GM20000 (cell line): Measurements from ENCODE around the gene PIN4.
"Not testable (repeated sequence)": the region's sequence is repeated elsewhere in the genome, so short reads cannot be mapped to it uniquely, and the experiment has no call there.

Source experiments
- DNase-seq: peaks from one replicate; pipeline ENCODE4 v3.0.0; 2012; ENCODE audit warnings: low spot score
- TF ChIP-seq, protein P1 (sequence below): IDR thresholded peaks from 2 replicates; pipeline ENCODE4 v1.5.1; 2012; ENCODE audit warnings: mild to moderate bottlenecking, control low read depth; ENCODE audit errors: extremely low read depth, missing control alignments

The PIN4 gene

DNA sequence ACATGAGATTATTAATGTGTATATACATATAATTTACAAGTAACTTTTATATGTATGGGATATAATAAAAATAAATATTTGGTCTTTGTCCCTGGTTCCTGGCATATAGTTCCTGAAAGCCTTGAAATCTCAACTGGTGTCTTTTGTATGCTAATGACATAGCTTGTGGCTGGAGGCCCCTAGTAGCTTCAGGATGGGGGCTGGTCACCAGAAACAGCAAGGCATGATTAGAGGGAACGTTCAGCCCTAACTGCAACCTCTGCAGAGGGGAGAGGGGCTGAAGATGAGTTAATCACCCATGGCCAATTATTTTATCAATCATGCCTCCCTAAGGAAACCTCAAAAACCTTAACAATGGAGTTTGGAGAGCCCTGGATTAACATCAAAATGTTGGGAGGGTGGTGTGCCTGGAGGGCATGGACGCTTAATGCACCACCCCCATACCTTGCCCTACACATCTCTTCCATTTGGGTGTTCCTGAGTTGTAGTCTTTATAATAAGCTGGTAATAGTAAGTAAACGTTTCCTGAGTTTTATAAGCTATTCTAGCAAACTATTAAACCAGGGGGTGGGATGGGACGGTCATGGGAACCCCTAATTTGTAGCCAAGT, 21.3 kb downstream of the PIN4 start:
- DNase-seq: no peak
- TF ChIP-seq, protein P1, sequence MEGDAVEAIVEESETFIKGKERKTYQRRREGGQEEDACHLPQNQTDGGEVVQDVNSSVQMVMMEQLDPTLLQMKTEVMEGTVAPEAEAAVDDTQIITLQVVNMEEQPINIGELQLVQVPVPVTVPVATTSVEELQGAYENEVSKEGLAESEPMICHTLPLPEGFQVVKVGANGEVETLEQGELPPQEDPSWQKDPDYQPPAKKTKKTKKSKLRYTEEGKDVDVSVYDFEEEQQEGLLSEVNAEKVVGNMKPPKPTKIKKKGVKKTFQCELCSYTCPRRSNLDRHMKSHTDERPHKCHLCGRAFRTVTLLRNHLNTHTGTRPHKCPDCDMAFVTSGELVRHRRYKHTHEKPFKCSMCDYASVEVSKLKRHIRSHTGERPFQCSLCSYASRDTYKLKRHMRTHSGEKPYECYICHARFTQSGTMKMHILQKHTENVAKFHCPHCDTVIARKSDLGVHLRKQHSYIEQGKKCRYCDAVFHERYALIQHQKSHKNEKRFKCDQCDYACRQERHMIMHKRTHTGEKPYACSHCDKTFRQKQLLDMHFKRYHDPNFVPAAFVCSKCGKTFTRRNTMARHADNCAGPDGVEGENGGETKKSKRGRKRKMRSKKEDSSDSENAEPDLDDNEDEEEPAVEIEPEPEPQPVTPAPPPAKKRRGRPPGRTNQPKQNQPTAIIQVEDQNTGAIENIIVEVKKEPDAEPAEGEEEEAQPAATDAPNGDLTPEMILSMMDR: no peak

DNA sequence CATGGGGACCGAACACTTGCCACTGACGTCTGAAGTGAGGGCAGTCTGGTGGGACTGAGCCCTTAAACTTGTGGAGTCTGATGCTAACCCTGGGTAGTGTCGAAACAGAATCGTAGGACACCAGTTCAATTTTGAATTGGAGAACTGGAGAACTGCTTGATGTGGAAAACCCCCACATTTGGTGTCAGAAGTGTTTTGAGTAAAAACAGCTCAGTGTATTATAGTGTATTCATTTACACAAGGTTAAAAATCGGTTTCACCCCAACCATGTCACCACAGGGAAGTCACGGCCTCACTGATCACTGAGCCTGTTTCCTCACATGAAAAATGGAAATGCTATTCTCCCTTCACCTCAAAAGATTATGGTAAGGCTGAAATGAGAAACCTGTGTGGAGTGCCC, 21.9 kb downstream of the PIN4 start:
- no peak for DNase-seq
- TF ChIP-seq, protein P1: no peak

DNA sequence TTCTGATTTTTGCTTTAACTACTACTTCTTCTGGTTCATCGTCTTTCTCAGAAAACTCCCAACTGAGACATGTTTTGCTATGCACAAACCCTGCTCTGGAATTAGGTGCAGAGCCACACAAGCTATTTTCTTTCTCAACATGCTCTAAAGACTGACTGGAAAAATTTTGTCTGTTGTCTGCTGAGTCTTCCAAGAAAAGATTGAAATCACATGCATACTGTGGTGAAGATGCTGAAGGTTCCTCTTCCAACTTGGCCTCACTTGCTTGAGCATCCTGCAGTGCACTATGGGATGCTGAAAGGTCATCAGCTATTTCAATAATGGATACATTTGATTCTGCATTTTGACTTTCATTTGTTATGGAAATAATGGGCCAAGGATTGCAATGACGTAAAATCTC, 24.1 kb downstream of the PIN4 start:
- no peak for DNase-seq
- TF ChIP-seq, protein P1: no peak

DNA sequence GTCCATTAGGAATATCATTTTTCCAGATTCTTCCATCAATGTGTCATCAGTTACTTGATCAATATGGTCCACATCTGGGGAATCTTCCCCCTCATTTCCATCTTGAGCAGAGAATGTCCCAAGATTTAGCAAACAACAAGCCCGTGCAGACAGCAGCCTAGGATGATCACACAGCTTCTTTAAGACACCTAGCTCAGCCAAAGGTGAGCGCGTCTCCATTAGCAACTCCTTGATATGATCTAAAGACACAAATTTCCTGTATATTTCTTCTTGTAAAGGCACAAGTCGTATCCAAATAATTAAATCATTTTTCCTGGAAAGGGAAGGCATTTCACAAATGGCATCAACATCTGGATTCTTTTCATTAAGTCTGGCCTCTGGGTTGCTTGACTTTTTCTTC, 25.8 kb downstream of the PIN4 start:
- TF ChIP-seq, protein P1: no peak
- no peak for DNase-seq

DNA sequence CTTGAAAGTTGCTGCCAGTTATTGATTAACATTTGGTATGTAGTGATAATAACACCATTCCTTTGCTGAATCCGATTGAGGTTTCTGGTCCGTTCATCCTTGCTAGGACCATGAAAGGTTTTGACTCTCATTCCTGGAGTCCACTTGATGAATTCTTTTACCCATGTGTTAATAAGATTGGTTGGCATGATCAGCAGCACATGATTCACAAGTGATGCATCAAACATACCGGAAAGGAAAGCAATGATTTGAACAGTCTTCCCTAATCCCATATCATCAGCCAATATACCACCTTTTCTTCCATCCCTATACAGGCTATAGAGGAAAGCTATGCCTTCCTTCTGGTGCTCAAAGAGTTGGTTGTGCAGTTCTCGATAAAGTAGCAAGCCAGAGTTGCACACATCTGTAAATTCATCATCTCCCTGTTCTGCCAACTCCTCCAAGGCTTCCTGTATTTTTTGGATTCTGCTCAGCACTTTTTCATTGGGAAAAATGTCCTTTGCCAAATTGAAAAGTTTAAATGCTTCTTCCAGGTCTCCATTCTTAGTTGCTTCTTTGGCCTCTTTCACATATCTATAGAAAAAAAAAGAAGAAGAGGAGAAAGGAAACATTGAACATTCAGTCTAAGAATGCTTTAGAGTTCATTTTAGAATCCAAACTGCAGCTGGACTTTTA, 26.7 kb downstream of the PIN4 start:
- TF ChIP-seq, protein P1: no peak
- no peak for DNase-seq

DNA sequence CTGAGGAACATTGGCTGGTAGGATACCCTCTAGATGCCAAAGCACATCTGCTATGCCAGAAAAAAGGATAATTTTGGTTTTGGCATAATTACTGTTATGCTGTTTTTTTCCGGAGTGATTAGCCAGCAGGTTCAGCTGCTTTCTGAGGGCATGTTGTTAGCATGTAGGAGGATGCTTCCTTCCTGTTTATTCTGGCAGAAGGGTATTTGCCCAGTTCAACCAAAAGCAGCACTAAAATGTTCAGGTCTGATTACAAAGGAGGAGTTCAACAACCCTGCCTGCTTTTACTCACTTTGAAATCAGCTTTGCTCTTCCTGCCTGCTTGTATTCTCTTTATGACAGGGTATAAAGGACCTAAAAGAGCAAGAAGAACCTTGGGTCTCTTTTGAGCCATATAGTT, 35.4 kb downstream of the PIN4 start:
- DNase-seq: no peak
- TF ChIP-seq, protein P1: no peak

DNA sequence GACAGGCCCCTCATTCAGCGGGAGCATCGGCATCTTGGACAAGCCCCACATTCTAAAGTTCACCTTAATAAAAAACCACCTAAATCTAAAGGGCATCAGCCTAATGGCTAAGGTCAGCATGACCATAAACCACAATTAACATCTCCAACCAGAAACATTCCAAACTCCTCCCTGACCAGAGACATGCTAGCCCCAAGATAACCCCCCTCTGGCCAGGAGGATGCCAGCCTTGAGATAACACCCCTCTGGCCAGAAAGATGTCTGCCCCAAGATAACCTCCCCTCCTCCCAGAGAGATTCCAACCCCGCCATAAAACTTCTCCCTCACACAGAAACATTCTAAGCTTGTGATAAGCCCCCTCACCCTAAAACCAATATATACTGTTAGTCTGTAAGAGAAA, 38.8 kb downstream of the PIN4 start:
- DNase-seq: not testable (repeated sequence)

DNA sequence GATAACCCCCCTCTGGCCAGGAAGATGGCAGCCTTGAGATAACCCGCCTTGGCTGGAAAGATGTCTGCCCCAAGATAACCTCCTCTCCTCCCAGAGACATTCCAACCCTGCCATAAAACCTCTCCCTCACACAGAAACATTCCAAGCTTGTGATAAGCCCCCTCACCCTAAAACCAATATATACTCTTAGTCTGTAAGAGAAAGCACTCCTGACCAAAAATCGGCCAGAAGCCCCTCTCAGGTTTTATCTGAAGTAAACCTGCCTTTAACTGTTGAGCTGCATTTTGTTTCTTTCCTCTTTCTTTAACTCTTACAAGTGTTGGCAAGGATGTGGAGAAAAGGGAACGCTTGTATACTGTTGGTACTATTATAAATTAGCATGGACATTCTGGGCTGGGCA, 48.7 kb downstream of the PIN4 start:
- TF ChIP-seq, protein P1: no peak
- no peak for DNase-seq
